Nephron (organoid): ENCODE results near the gene DNER.
A peak's percentile ranks its signal among the peaks of the same experiment; 100 is the strongest.

Experiments used
- H3K27ac Mint-ChIP-seq, 3 experiments: 2 replicates each; pipeline ENCODE4 v1.8.0; 2020; ENCODE audit warnings: mixed read lengths in 3 of 3, mild to moderate bottlenecking in 2 of 3, moderate library complexity in 1 of 3
- H3K27me3 Mint-ChIP-seq: 2 replicates; pipeline ENCODE4 v1.8.0; 2021; ENCODE audit warnings: low read depth, mild to moderate bottlenecking, moderate library complexity, mixed read lengths
- H3K36me3 Mint-ChIP-seq: 2 replicates; pipeline ENCODE4 v1.8.0; 2020; ENCODE audit warnings: low read depth, mixed read lengths
- H3K4me1 Mint-ChIP-seq: 2 replicates; pipeline ENCODE4 v1.8.0; 2020; ENCODE audit warnings: mixed read lengths
- H3K4me3 Mint-ChIP-seq, 3 experiments: 2 replicates each; pipeline ENCODE4 v1.8.0; 2020; ENCODE audit warnings: mild to moderate bottlenecking in 3 of 3, mixed read lengths in 3 of 3, moderate library complexity in 2 of 3
- H3K9me3 Mint-ChIP-seq: 2 replicates; pipeline ENCODE4 v1.8.0; 2020; ENCODE audit warnings: mixed read lengths
- TF ChIP-seq, protein P1 (sequence below), 3 experiments: fragments of 200-600 bp; sonication (generic); IDR thresholded peaks; one replicate each; pipeline ENCODE4 v1.5.0; 2021; ENCODE audit warnings: antibody characterized with exemption in 3 of 3; ENCODE audit not compliant: unreplicated experiment in 3 of 3

Gene DNER

DNA sequence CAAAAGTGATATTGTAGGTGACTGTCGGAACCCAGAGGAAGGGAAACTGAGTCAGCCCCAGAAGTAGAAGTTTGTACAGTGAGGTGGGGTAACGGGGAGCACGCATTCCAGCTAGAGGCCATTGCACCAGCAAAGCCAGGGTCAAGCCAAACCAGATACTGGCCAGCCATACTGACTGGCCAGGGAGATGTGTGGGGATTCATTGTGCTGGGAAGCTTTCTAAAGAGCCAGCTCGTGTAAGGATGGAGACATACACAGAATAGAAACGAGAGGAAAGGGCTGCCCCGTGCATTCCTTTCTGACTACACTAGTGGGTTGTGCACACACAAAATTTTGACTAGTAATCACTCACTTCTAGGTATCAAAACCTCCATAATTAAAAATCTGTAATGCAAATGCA is 268.0 kb downstream of the DNER start:
- TF ChIP-seq, protein P1, sequence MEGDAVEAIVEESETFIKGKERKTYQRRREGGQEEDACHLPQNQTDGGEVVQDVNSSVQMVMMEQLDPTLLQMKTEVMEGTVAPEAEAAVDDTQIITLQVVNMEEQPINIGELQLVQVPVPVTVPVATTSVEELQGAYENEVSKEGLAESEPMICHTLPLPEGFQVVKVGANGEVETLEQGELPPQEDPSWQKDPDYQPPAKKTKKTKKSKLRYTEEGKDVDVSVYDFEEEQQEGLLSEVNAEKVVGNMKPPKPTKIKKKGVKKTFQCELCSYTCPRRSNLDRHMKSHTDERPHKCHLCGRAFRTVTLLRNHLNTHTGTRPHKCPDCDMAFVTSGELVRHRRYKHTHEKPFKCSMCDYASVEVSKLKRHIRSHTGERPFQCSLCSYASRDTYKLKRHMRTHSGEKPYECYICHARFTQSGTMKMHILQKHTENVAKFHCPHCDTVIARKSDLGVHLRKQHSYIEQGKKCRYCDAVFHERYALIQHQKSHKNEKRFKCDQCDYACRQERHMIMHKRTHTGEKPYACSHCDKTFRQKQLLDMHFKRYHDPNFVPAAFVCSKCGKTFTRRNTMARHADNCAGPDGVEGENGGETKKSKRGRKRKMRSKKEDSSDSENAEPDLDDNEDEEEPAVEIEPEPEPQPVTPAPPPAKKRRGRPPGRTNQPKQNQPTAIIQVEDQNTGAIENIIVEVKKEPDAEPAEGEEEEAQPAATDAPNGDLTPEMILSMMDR (IDR thresholded peaks at IDR 0.05; ENCODE audit: unreplicated experiment in 3 of 3) = no peak
- Mint-ChIP-seq H3K9me3 (no peaks in the 10 kb centered on the region), H3K27me3 (no peaks in the 10 kb centered on the region), H3K4me3 (peak overlapping the region in 1 of 3 experiments; percentile 11), H3K27ac (peak overlapping the region in 2 of 3 experiments; percentile 72 to 94), H3K4me1 (peaks cover 29% of the 10 kb centered on the region), H3K36me3 (no peaks in the 10 kb centered on the region)

DNA sequence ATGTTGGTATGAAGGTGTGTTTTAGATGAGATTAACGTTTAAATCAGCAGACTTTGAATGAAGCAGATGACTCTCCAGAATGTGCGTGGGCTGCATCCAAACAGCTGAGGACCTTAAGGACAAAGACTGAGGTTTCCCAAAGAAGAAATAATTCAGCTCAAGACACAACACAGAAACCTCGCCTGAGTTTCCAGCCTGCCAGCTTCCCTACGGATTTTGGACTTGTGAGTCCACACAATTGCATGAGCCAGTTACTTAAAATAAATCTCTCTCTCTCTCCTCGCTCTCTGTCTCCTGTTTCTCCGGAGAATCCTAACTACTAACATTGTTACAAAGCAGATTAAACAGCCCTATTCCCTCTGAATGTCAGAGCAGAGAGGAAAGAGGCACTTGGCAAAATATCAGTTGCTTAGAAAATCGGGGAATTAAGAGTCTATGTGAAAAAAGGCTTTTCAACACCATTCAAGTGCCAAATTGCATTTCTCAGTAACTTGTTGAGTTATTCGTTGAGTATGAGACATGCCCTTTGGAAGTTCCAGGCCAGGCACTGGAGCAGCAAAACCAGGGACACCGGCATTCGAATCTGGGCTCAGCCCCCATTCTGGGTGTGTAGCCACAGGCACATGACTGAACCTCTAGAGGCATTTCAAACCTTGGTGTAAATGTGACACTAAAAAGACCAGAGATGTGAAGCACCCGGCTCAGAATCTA is 268.7 kb downstream of the DNER start:
- Mint-ChIP-seq H3K27ac (peak overlapping the region; percentile 0 to 94 (median 72)), H3K4me1 (peaks cover 29% of the 10 kb centered on the region), H3K9me3 (no peaks in the 10 kb centered on the region), H3K36me3 (no peaks in the 10 kb centered on the region), H3K27me3 (peaks cover 1% of the 10 kb centered on the region), H3K4me3 (peak overlapping the region in 1 of 3 experiments; percentile 36)
- TF ChIP-seq, protein P1 (IDR thresholded peaks at IDR 0.05; ENCODE audit: unreplicated experiment in 3 of 3) = no peak

DNA sequence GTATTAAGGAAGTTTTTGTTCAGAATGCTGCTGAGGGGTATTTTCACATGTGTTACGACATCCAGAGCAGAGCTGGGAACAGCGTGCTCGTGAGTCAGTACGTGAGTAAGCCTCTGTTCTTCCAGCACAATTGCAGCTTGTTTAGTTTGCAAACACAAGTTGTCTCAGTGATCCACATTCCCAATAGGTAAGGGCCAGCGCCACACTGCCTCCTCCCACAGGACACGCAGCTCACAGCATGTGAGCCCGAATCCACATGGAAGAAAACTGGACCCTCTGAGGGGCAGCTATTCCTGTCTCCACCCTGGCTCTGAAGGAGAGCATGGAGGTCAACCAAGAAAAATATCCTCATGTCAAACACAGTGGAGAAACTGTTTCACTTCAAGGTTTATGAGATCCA is 269.3 kb downstream of the DNER start:
- H3K4me3 Mint-ChIP-seq = peak overlapping the region in 1 of 3 experiments; percentile 16
- H3K27ac Mint-ChIP-seq = peak overlapping the region in 2 of 3 experiments; percentile 72 to 94
- peaks cover 29% of the 10 kb centered on the region for H3K4me1 Mint-ChIP-seq
- H3K9me3 Mint-ChIP-seq = no peaks in the 10 kb centered on the region
- H3K27me3 Mint-ChIP-seq = peaks cover 4% of the 10 kb centered on the region
- TF ChIP-seq, protein P1 (IDR thresholded peaks at IDR 0.05; ENCODE audit: unreplicated experiment in 3 of 3) = no peak
- no peaks in the 10 kb centered on the region for H3K36me3 Mint-ChIP-seq

DNA sequence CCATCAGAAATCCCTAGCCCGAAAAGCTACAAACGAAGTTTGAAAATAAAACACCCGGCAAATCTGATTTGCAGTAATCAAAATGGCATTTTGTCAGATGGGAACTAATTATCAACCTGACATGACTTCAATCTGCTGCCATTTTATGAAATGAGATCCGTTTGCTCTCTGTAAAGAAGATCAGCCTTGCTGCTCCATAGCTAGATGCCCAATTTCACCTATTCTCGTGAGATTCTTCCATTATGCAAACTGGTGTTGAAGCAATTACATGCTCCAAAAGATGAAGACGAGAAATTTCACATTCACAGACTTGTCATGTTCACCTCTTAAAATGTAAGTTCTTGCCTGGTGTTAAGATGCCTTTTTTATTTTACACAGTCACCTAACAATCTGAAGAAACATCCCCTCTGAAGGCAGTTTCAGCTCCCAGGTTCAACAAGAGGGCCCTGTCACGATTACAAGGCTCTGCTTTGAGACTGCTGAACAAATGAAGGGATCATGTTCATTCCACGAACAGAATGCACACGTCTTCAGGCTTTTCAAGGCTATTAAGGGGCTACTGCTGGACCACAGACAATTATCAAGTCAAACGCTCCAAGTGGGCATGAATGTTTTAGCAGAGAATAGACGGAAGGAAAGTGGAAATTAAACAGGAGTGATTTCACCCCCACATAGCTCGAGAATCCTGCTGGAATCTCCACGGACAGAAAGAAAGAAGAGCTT is 270.6 kb downstream of the DNER start:
- H3K27me3 Mint-ChIP-seq = peaks cover 4% of the 10 kb centered on the region
- TF ChIP-seq, protein P1 (IDR thresholded peaks at IDR 0.05; ENCODE audit: unreplicated experiment in 3 of 3) = no peak
- peak overlapping the region in 2 of 3 experiments; percentile 19 to 94 for H3K27ac Mint-ChIP-seq
- H3K4me3 Mint-ChIP-seq = no peak overlapping the region
- peaks cover 29% of the 10 kb centered on the region for H3K4me1 Mint-ChIP-seq
- no peaks in the 10 kb centered on the region for H3K36me3 Mint-ChIP-seq
- H3K9me3 Mint-ChIP-seq = no peaks in the 10 kb centered on the region

DNA sequence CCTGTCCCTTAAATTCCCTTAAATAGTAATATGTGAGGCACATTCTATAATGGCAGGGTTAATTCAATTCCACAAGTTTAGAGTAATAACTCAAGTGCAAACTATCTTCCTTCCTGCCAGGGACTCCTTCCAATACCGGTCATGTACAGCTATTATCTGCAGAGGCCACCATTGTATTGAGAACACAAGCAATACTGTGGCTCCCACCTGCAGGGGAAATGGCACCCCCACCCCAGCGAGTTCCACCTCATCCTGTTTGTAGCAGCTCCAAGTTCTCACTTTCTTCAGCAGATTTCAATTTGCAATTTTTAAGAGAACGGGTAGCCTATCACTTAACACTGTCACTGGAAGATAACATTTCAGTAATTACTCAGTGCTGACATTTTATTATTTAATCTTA is 271.2 kb downstream of the DNER start:
- no peak overlapping the region for H3K4me3 Mint-ChIP-seq
- H3K27me3 Mint-ChIP-seq = peaks cover 4% of the 10 kb centered on the region
- H3K27ac Mint-ChIP-seq = no peak overlapping the region
- TF ChIP-seq, protein P1 (IDR thresholded peaks at IDR 0.05; ENCODE audit: unreplicated experiment in 3 of 3) = no peak
- H3K9me3 Mint-ChIP-seq = no peaks in the 10 kb centered on the region
- H3K4me1 Mint-ChIP-seq = peaks cover 29% of the 10 kb centered on the region
- no peaks in the 10 kb centered on the region for H3K36me3 Mint-ChIP-seq
